Fibroblast of the conjunctiva (primary cell): ENCODE data around the gene PTPRC.

Experiments
- DNase-seq: peaks from one replicate; pipeline ENCODE4 v3.0.0-alpha.2; 2010; ENCODE audit warnings: low read depth

PTPRC gene

GRCh38 chr1:198701250-198701649 lies 62.4 kb downstream of the PTPRC start:
- DNase-seq, result no peak

DNA sequence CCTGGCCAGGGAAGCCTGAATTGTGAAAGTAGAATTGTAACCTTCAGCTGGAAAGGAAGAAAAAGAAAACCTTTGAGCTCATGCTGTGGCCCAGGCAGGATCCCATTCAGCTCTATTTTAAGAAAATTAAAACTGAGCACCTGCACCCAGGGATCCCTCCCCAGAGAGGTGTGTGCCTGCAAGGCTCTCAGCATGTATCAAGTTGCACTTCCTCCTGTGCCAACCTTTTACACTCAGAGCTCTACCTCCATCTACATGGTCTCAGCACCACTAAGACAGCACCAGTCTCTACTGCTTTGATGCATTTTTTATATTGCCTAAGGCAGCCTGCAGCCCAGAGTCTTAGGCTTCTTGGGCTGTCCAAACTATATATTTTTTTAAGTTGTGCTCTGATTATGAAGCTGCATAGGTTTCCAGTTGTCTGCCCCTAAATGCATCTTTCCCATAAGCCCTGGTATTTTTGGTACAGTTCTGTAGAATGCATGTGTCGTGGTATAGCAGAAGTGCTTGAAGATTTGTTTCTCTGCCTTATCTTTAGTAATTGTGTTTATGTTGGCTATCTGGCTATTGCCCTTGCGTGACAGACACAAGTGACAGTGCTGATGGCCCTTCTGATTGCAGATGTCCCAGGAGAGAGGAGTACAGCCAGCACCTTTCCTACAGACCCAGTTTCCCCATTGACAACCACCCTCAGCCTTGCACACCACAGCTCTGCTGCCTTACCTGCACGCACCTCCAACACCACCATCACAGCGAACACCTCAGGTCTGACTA lies 63.1 kb downstream of the PTPRC start:
- no peak for DNase-seq

DNA sequence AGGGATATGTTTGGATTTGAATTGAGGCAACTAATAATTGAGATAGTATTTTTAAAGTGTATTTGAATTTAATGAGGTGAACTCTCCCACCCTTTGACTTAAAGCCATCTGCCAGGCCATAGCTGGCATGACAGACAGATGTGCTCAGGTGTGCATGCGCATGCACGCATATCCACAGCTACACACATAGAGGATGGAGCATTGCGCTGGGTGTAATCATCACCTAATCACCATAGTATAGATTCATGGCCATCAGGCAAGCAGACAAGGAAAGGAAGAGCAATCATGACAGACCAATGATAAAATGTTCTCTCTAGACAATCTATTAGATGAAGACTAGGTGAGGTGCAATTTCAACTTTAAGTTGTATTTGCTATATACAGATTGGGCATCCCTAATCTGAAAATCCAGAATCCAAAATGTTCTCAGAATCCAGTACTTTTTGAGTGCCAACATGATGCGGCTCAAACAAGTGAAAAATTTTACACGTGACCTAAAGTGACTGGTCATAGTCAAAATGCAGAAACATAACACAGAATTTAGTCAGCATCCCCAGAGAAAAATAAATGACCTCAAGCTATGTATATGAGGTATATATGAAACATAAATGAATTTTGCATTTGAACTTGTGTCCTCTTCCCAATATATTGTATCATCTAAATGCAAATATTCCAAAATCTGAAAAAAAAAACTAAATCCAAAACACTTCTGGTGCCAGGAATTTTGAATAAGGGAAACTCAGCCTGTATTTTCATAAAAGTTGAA lies 70.1 kb downstream of the PTPRC start:
- DNase-seq, result no peak

- DNase-seq, result no peak
Observed at GRCh38 chr1:198711837-198712236, 73.0 kb downstream of the PTPRC start.

DNA sequence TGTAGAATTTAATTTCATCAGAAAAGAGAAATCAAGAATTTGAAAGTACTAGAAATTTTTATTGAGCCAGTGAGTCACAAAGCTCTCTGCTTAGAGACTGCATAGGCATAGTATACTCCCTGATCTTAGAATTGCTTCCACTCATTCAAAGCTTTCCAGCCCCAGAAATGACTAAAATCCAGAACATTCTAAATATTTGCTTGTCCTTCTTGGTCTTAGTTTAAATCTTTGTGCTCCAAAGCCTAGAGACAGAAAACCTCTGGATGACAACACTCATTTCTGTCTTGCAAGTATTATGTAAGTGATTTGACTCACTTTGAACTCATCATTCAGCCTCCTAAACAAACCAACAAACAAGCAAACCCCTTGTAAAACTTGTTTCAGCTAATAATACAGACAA lies 74.2 kb downstream of the PTPRC start:
- DNase-seq, result no peak

- no peak for DNase-seq
Observed at GRCh38 chr1:198714271-198714670, 75.4 kb downstream of the PTPRC start.

DNA sequence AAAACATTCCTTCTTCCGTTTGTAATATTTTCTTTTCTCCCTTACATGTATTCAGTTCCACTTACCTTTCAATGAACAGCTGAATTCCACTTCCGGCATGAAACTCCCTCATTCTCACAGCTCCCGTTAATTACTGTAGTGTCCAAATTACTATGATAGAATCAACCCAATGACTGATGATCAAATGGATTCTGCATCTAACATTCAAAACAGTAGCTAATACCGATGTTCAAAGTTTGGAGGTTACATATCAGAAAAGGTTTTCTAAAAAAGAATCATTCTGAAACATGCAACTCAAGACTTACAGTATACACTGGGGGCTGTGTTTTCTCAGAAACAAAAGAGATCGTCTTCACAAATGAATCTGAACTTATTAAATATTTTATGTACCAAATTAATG lies 77.2 kb downstream of the PTPRC start:
- no peak for DNase-seq

GRCh38 chr1:198717510-198717909 lies 78.7 kb downstream of the PTPRC start:
- DNase-seq, result no peak

DNA sequence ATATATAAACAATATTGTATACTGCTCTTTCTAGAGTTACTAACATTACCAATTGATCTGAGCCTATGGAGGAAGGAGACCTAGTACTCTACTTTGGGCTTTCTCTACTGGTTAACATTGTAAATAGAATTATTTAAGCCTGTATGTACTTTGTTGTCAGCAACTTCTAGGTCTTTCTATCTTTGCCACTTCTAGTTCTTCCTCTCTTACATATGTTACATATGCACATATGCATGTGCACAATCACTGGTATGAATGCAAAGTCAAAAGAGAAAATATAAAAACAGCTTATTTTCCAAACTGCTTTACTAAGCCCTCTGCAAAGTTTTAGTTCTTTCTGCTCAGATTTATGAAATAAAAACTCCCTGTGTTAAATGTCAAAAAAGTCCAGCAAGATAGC lies 84.3 kb downstream of the PTPRC start:
- DNase-seq, result no peak

DNA sequence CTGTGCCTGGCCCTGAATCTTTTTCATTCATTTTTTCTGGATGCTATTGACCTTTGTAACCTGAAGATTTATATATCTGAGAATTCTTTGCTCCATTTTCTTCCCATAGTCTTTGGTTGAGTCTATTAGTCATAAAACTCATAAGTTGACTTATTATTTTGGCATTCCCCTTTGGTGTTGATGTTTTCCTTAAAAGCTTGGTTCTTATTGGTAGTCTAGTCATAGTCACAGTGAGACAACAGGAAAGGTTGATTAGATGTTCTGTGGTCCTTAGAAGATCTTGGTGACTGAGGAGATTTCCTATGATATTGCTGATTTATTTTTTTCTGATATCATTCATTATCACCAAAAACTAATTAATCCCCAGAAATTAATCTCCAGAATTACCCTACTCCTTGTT lies 86.2 kb downstream of the PTPRC start:
- DNase-seq, result no peak

DNA sequence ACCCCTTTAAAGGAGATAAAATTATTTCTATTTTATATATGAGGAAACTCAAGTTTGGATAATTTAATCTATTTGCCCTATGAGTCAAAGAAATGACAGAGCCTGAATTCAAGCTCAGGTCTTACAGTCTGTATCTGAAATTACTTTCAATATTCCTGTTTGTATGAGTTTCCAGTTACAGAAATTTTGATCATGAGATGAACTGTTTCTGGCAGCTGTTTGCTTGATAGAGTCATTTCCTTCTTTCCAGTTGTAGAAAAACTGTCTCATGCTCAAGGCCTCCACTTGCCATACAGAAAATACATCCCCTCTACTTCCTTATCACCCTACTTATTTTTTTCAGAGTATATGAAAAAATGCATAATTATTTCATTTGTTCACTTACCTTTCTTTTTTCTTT lies 87.6 kb downstream of the PTPRC start:
- no peak for DNase-seq

GRCh38 chr1:198729195-198729863 lies 90.5 kb downstream of the PTPRC start:
- no peak for DNase-seq

DNA sequence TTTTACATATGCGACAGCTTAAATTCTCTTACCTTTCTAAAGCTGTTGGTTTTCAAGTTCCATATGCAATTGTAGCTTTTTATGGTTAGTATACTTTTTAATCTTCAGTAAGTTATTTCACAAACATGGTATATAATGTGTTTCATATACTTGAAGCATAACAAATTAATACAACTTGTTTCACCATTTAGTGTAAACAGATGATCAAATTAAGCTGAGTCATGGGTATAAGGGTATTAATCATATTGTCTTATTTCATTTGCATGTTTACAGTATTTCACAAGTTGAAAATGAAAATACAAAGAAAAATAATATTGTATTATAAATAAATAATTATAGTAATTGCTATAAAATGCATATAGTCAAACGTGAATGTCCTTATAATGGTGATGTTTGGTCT lies 92.1 kb downstream of the PTPRC start:
- DNase-seq, result no peak

- no peak for DNase-seq
Observed at GRCh38 chr1:198734323-198735008, 95.6 kb downstream of the PTPRC start.

- no peak for DNase-seq
Observed at GRCh38 chr1:198741744-198742143, 102.9 kb downstream of the PTPRC start.

DNA sequence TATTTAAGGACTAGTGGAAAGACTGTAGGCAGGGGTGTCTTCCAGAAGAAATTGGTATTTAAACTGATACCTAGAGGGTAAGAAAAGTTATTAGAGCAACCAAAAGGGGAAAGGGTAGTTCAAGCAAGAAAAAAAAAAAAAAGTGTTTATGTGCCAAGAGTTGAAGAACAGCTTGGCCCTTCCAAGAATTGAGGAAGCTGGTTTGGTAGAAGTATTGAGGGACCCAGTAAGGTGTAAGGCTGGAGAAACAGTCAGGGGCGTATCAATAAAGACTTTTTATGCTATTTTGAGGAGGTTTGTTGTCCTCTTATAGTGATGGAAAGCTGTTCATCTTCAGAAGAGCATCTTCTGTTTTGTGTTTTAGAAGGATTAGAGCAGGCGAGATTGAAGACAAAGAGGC lies 108.3 kb downstream of the PTPRC start:
- DNase-seq, result no peak

DNA sequence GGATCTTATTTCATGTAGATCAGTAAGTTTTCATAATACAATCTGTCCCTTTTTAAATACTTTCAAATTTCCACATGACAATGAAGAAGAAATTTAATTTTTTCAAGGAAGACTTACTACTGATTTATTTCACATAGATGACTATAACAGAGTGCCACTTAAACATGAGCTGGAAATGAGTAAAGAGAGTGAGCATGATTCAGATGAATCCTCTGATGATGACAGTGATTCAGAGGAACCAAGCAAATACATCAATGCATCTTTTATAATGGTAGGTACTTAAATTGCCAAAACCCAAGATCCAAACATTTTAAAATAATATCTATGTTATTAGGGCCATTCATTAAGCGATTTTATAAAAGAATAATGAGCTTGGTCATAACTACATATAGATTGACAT lies 110.4 kb downstream of the PTPRC start:
- no peak for DNase-seq

DNA sequence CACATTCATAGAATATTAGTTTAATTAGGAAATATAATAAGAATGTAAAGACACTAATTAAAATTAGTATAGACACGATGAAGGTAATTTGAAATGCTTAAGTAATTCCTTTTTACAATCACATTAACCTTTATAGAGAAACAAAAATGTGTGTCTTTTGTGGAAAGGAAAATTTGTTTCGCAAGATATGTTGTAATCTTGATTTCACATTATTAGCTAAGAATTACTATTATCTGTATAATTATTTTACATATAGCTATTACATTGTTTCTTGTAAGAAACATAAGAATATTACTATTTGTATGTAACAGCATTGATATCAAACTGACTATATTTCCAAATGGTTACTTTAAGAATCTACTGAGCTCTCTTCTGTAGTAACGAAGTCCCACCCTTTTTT lies 111.2 kb downstream of the PTPRC start:
- DNase-seq, result no peak

DNA sequence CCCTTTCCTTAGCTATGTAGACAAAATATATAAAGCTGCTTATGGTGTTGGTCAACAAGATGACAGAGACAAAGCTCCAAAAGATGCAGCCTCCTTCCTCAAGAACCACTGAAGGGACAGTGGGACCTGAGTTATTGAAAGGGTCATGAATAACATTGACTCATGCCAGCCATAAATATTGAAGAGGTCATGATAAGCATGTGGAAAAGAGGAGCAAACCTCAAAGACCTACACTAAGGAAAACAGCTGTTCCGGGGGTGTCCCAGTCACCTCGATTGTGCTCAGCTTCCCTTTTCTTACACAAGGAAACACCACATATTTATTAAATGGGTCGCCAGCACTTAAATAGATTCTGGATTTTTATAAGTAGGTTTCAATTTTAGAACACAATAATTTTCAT lies 112.9 kb downstream of the PTPRC start:
- DNase-seq, result no peak

GRCh38 chr1:198754670-198755069 lies 115.8 kb downstream of the PTPRC start:
- no peak for DNase-seq

GRCh38 chr1:198755715-198756114 lies 116.9 kb downstream of the PTPRC start:
- no peak for DNase-seq

- peak; percentile 16 for DNase-seq
Observed at GRCh38 chr1:198756470-198756869, 117.6 kb downstream of the PTPRC start.
